SK-N-SH (cell line): ENCODE measurements around the gene CCDC78. TPM values are rescaled to one million over a fixed set of nuclear protein-coding genes. Genes with fewer than 3 reads are reported as not detected.

Source experiments
- CTCF ChIA-PET: fragments of 300-600, 350-600 bp; formaldehyde crosslinking; extraction: SDS; loops from one replicate; lab custom pipeline; 2021; lab: Yijun Ruan, JAX
- POLR2A ChIA-PET: fragments of 350-600 bp; sonication (Branson Sonifier 250); formaldehyde crosslinking; extraction: SDS; loops from one replicate; lab custom pipeline; 2020; ENCODE audit warnings: antibody characterized with exemption, inconsistent platforms; lab: Yijun Ruan, JAX
- DNase-seq: peaks from one replicate; pipeline ENCODE4 v3.0.0; 2012
- H2AFZ ChIP-seq: fragments of 200-600 bp; sonication (generic); 2 replicates; pipeline ENCODE4 v1.8.1; 2016; ENCODE audit warnings: antibody characterized with exemption, mild to moderate bottlenecking, low read depth
- H3F3A ChIP-seq: fragments of 200-600 bp; sonication (generic); replicated peaks from 2 replicates; pipeline ENCODE3; 2016; ENCODE audit warnings: antibody characterized with exemption, mild to moderate bottlenecking; ENCODE audit not compliant: insufficient read depth
- H3K27ac ChIP-seq, 2 experiments: fragments of 200-500 bp in 1 of 2; fragments of 200-600 bp in 1 of 2; sonication (Bioruptor generic) in 1 of 2; sonication (generic), shearing (Covaris generic) in 1 of 2; 2 replicates each; pipeline versions ENCODE4 v1.5.1 to v1.6.1; 2014 to 2016; ENCODE audit warnings: low read depth in 2 of 2, inconsistent platforms in 1 of 2, low read length in 1 of 2, mild to moderate bottlenecking in 1 of 2, mixed read lengths in 1 of 2
- H3K27me3 ChIP-seq: fragments of 200-600 bp; sonication (generic), shearing (Covaris generic); 2 replicates; pipeline ENCODE4 v1.6.1; 2016; ENCODE audit warnings: mixed run types; ENCODE audit not compliant: insufficient read depth
- H3K36me3 ChIP-seq, 2 experiments: fragments of 200-500 bp in 1 of 2; fragments of 200-600 bp in 1 of 2; sonication (Bioruptor generic) in 1 of 2; sonication (generic) in 1 of 2; replicated peaks in 1 of 2; 2 replicates each; pipeline versions ENCODE3 to v1.5.1; 2014 to 2016; ENCODE audit warnings: low read length in 1 of 2, mild to moderate bottlenecking in 1 of 2; ENCODE audit not compliant: insufficient read depth in 2 of 2, control insufficient read depth in 1 of 2
- H3K4me1 ChIP-seq, 2 experiments: fragments of 200-500 bp in 1 of 2; fragments of 200-600 bp in 1 of 2; sonication (Bioruptor generic) in 1 of 2; sonication (generic), shearing (Covaris generic) in 1 of 2; 2 replicates each; pipeline versions ENCODE4 v1.5.1 to v1.6.1; 2014 to 2016; ENCODE audit warnings: low read depth in 1 of 2, low read length in 1 of 2, mixed run types in 1 of 2; ENCODE audit not compliant: insufficient read depth in 2 of 2, control insufficient read depth in 1 of 2
- H3K4me2 ChIP-seq: fragments of 200-600 bp; sonication (generic), shearing (Covaris generic); 2 replicates; pipeline ENCODE4 v1.6.1; 2017; ENCODE audit warnings: mixed run types
- H3K4me3 ChIP-seq, 2 experiments: fragments of 200-500 bp in 1 of 2; fragments of 200-600 bp in 1 of 2; sonication (Bioruptor generic) in 1 of 2; sonication (generic), shearing (Covaris generic) in 1 of 2; 2 replicates each; pipeline versions ENCODE4 v1.5.1 to v1.8.1; 2014 to 2016; ENCODE audit warnings: low read depth in 2 of 2, inconsistent platforms in 1 of 2, low read length in 1 of 2, mild to moderate bottlenecking in 1 of 2, mixed read lengths in 1 of 2, moderate library complexity in 1 of 2
- H3K79me2 ChIP-seq: fragments of 200-600 bp; sonication (generic); 2 replicates; pipeline ENCODE4 v1.8.1; 2017; ENCODE audit warnings: mild to moderate bottlenecking; ENCODE audit not compliant: insufficient read depth
- H3K9ac ChIP-seq: fragments of 200-600 bp; sonication (generic); 2 replicates; pipeline ENCODE4 v1.6.1; 2017; ENCODE audit warnings: mixed run types
- H3K9me2 ChIP-seq: fragments of 200-600 bp; sonication (generic); 2 replicates; pipeline ENCODE4 v1.6.1; 2017; ENCODE audit warnings: mixed run types
- H3K9me3 ChIP-seq: fragments of 200-600 bp; sonication (generic); 2 replicates; pipeline ENCODE4 v1.6.1; 2017; ENCODE audit warnings: mixed run types, mild to moderate bottlenecking, moderate library complexity
- H4K20me1 ChIP-seq: fragments of 200-600 bp; sonication (generic); 2 replicates; pipeline ENCODE4 v1.6.1; 2017; ENCODE audit warnings: mild to moderate bottlenecking, mixed run types; ENCODE audit not compliant: insufficient read depth
- EZH2phosphoT487 ChIP-seq: fragments of 200-600 bp; sonication (generic); IDR thresholded peaks from 2 replicates; pipeline ENCODE4 v1.6.1; 2017; ENCODE audit warnings: low read depth, mixed run types, mild to moderate bottlenecking, antibody characterized with exemption, moderate library complexity, borderline replicate concordance
- JUND ChIP-seq: IDR thresholded peaks from 2 replicates; pipeline ENCODE4 v1.4.0; 2012
- MAX ChIP-seq: IDR thresholded peaks from 2 replicates; pipeline ENCODE4 v1.4.0; 2012; ENCODE audit warnings: low read depth
- RAD21 ChIP-seq: IDR thresholded peaks from 2 replicates; pipeline ENCODE4 v1.6.1; 2012; ENCODE audit warnings: mild to moderate bottlenecking, low read length
- RCOR1 ChIP-seq: fragments of 150-350 bp; IDR thresholded peaks from 2 replicates; pipeline ENCODE4 v1.6.1; 2017; ENCODE audit warnings: antibody characterized with exemption, low read length
- REST ChIP-seq: IDR thresholded peaks from 2 replicates; pipeline ENCODE4 v1.6.1; 2012; ENCODE audit warnings: mild to moderate bottlenecking, low read depth, low read length, moderate library complexity
- RFX5 ChIP-seq: IDR thresholded peaks from 2 replicates; pipeline ENCODE4 v1.6.1; 2012; ENCODE audit warnings: mild to moderate bottlenecking, improper control_type of control experiment, low read length
- SIN3A ChIP-seq: IDR thresholded peaks from 2 replicates; pipeline ENCODE4 v1.6.1; 2012; ENCODE audit warnings: low read depth, mild to moderate bottlenecking, low read length, moderate library complexity, borderline replicate concordance
- SMC3 ChIP-seq: IDR thresholded peaks from 2 replicates; pipeline ENCODE4 v1.6.1; 2012; ENCODE audit warnings: low read depth, low read length, improper control_type of control experiment
- TAF1 ChIP-seq: IDR thresholded peaks from 2 replicates; pipeline ENCODE4 v1.6.1; 2012; ENCODE audit warnings: low read depth, mild to moderate bottlenecking, low read length, moderate library complexity, borderline replicate concordance
- TCF12 ChIP-seq: IDR thresholded peaks from 2 replicates; pipeline ENCODE4 v1.4.0; 2012
- USF1 ChIP-seq: IDR thresholded peaks from 2 replicates; pipeline ENCODE4 v1.4.0; 2012; ENCODE audit warnings: low read depth, borderline replicate concordance
- YY1 ChIP-seq: IDR thresholded peaks from 2 replicates; pipeline ENCODE4 v1.4.0; 2012; ENCODE audit warnings: low read depth, mild to moderate bottlenecking
- WGBS: methylation state at CpG from one replicate; pipeline ENCODE4 v1.1.6; 2017; ENCODE audit warnings: low lambda C conversion rate; 5-methylcytosine and 5-hydroxymethylcytosine counted together
- polyA plus RNA-seq, 3 experiments: library from polyadenylated mRNA; depleted of rRNA; stranded (reverse); fragments of >200 nt; gene quantifications; 2 replicates each; pipeline ENCODE4 v1.2.3, GENCODE V29; 2012
- TF ChIP-seq, protein P1 (sequence below): IDR thresholded peaks from 2 replicates; pipeline ENCODE4; 2012

CCDC78 gene
- polyA plus RNA-seq, 1 of the 3 experiments (the other 2 are of a cell fraction) = 15.4 TPM

- 80% methylated on average over 5 of the region's 38 CpGs for WGBS
- Histone ChIP-seq H3K79me2 (no peaks in the 10 kb centered on the region), H3K4me2 (no peak overlapping the region), H3K4me3 (no peak overlapping the region), H3F3A (no peaks in the 10 kb centered on the region), H3K9me2 (no peaks in the 10 kb centered on the region), H3K9me3 (no peaks in the 10 kb centered on the region), H3K4me1 (no peaks in the 10 kb centered on the region), H4K20me1 (no peaks in the 10 kb centered on the region), H3K27me3 (no peaks in the 10 kb centered on the region), H3K27ac (no peak overlapping the region), H3K36me3 (no peaks in the 10 kb centered on the region), H2AFZ (no peak overlapping the region), H3K9ac (no peak overlapping the region)
- TF ChIP-seq REST (no peak), USF1 (no peak), RCOR1 (no peak), RFX5 (no peak), SMC3 (no peak), YY1 (no peak), RAD21 (no peak), SIN3A (no peak), JUND (no peak), EZH2phosphoT487 (no peak), TCF12 (no peak), MAX (no peak), TAF1 (no peak)
- TF ChIP-seq, protein P1, sequence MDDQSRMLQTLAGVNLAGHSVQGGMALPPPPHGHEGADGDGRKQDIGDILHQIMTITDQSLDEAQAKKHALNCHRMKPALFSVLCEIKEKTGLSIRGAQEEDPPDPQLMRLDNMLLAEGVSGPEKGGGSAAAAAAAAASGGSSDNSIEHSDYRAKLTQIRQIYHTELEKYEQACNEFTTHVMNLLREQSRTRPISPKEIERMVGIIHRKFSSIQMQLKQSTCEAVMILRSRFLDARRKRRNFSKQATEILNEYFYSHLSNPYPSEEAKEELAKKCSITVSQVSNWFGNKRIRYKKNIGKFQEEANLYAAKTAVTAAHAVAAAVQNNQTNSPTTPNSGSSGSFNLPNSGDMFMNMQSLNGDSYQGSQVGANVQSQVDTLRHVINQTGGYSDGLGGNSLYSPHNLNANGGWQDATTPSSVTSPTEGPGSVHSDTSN = no peak
- ChIA-PET CTCF (no interaction called here), POLR2A (no interaction called here)
- DNase-seq = no peak
Measured at GRCh38 chr16:764848-765487, 38.7 kb upstream of the CCDC78 start.
